Mesodermal cell (in vitro differentiated cells): ENCODE measurements around the gene E2F2.

ENCODE experiments used
- H3K27ac ChIP-seq: 2 replicates; pipeline ENCODE4 v1.7.0; 2013; ENCODE audit warnings: mild to moderate bottlenecking, low read depth, low read length, moderate library complexity; ENCODE audit not compliant: severe bottlenecking
- H3K36me3 ChIP-seq: 2 replicates; pipeline ENCODE4 v1.7.1; 2013; ENCODE audit warnings: mild to moderate bottlenecking, low read length, moderate library complexity; ENCODE audit not compliant: control insufficient read depth, insufficient read depth
- H3K4me1 ChIP-seq: one replicate; pipeline ENCODE4 v1.7.1; 2013; ENCODE audit warnings: mild to moderate bottlenecking, low read length; ENCODE audit not compliant: insufficient read depth, control insufficient read depth, poor library complexity, severe bottlenecking
- H3K4me3 ChIP-seq: 2 replicates; pipeline ENCODE4 v1.7.0; 2013; ENCODE audit warnings: low read length, control low read depth, mild to moderate bottlenecking; ENCODE audit not compliant: insufficient read depth, poor library complexity, severe bottlenecking; ENCODE audit errors: extremely low read depth
- H3K9me3 ChIP-seq: 2 replicates; pipeline ENCODE4 v1.7.1; 2013; ENCODE audit warnings: mild to moderate bottlenecking, low read length, moderate library complexity; ENCODE audit not compliant: control insufficient read depth
- WGBS, 2 experiments: methylation state at CpG; one replicate each; pipeline ENCODE4 v1.1.5; 2013; ENCODE audit warnings: missing lambda C conversion rate in 2 of 2; ENCODE audit not compliant: insufficient coverage in 2 of 2; 5-methylcytosine and 5-hydroxymethylcytosine counted together

E2F2 gene

DNA sequence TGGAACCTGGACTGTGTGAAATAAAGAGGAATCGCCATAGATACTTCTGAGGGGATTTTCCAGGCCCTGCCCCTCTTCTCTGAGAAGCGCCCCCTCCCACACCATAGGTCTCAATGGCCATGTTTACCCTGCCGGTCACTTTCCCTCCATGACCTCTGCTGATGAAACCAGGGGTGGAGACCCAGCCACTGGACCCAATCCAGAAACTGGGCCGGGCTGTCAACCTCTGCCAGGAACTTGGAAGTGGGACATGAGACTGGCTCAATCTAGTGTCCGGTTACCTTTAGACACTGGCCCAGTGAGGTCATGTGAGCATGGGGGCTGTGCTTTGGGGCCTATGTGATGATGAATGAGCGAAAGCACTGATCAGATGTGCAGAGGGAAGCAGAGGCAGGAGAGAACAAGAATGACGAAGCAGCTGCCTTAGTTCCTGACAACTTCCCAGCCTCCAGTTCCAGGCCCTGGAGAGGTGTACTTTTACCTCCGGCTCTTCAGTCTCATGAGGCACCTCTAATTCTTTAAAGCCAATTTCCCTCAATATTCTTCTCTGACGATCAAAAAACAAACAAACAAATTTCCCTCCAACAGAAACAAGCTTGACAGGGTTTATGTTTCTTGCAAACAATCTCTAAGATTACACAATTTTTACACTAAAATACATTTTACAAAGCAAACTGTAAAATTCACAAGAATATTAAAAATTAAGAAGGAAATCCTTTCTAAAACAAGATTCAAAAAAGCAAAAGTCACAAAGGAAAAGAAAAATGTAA is 52.0 kb downstream of the E2F2 start:
- no peak overlapping the region for H3K4me3 ChIP-seq
- no peak overlapping the region for H3K27ac ChIP-seq
- no peaks in the 10 kb centered on the region for H3K9me3 ChIP-seq
- 89% methylated on average over 9 of the region's 9 CpGs for WGBS, 2 experiments
- peaks cover 24% of the 10 kb centered on the region for H3K36me3 ChIP-seq
- peaks cover 7% of the 10 kb centered on the region for H3K4me1 ChIP-seq

DNA sequence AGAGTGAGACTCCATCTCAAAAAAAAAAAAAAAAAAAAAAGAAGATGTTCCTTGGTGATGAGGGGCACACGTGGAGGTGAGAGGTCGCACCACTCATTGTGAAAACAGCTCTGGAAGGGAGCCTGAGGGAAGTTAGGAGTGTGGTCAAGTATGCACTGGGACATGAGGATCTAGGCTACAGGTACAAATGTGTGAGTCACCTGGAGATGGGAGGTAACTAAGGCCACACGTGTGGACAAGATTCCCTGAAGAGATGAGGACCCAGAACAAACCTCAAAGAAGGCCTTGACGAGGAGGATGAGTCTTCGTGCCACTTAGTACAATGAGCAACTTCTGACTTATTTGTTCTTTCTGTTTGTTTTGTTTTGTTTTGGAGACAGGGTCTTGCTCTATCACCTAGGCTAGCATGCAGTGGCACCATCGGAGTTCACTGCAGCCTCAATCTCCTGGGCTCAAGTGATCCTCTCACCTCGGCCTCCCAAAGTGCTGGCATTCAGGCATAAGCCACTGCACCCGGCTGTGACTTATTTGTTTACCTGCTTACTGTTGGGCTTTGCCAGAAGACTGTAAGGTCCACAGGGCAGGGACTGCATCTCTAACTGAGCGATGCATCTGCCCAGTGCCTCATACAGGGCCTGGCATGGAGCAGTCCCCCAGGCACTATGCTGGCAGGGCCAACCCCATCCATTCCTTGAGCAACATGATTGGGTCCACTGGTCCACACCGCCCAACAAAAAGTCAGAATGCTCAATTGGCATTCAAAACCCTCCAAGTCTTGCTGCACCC is 53.5 kb downstream of the E2F2 start:
- WGBS, 2 experiments: 90 to 98% methylated on average over 10 of the region's 10 CpGs
- Histone ChIP-seq H3K4me1 (peaks cover 7% of the 10 kb centered on the region), H3K27ac (no peak overlapping the region), H3K4me3 (no peak overlapping the region), H3K9me3 (no peaks in the 10 kb centered on the region), H3K36me3 (peaks cover 24% of the 10 kb centered on the region)

DNA sequence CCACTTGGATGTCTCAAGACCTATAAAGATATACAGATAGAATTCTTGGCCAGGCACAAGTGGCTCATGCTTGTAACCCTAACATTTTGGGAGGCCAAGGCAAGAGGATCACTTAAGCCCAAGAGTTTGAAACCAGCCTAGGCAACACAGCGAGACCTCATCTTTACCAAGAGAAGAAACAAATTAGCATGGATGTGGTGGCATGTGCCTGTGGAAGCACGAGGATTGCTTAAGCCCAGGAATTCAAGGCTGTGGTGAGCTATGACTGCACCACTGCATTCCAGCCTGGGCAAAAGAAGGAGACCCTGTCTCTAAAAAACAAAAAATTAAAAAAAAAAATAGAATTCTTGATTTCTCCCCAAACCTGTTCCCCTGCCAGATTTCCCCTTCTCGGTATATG is 55.4 kb downstream of the E2F2 start:
- Histone ChIP-seq H3K27ac (no peak overlapping the region), H3K36me3 (peaks cover 27% of the 10 kb centered on the region), H3K4me3 (no peak overlapping the region), H3K4me1 (peaks cover 7% of the 10 kb centered on the region), H3K9me3 (no peaks in the 10 kb centered on the region)
- WGBS, 2 experiments: 88 to 100% methylated on average over 1 to 3 of the region's 3 CpGs

DNA sequence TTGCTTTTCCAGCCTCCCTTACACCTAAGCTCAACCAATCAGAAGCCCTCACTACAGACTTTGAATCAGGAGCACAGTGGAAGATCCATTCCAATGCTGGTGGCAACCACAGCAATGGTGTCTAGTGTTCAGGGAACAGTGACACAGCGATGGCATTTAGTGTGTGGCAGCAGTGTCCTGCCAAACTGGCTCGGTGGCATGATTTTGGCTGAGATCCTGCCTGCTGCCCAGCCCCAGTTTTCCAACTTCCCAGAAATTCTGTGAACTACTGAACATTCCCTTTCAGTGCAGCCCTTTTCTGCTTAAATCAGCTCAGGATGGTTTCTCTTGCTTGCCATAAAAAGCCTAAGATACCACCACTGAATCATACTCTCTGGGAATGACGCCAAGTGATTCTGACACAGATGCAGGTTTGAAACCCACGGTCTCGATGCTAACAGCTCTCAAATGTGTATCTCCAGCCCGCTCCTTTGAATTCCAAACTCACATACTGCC is 55.9 kb downstream of the E2F2 start:
- 92 to 97% methylated on average over 5 to 6 of the region's 6 CpGs for WGBS, 2 experiments
- Histone ChIP-seq H3K4me1 (peaks cover 8% of the 10 kb centered on the region), H3K36me3 (peaks cover 27% of the 10 kb centered on the region), H3K27ac (no peak overlapping the region), H3K9me3 (no peaks in the 10 kb centered on the region), H3K4me3 (no peak overlapping the region)

DNA sequence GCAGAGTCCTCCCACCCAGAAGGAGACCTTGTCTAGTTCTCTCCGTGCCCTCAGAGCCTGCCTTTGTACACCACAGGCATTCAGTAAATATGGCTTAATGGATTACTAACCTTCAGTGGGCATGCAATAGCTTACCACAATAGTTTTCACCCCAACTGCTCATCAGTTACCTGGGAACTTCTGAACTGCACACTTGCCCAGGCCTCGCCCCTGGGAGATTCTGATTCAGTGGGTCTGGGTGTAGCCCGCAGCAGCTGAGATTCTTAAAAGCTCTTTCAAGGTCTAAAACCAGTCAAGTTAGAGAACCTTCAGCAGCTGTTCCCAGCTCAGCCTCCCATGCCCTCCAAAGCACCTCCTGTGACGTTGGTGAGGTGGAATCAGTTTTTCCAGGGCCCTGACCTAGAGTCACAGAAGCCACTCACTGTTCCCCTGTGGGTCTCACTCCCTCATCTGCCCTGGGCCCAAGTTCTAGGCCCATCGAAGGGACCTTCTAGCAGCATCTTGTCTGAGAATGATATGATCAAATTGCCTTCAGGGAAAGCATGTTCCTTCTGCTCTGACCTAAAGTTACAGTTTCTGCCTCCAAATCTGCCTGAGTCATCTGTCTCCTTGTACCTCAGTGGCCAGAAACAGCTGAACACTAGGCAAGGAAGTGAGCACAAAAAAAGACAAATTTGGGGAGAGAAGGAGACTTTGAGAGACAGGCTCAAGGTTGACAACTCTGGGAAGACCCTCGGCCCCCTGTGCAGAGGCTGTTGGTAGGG is 57.8 kb downstream of the E2F2 start:
- no peaks in the 10 kb centered on the region for H3K9me3 ChIP-seq
- no peak overlapping the region for H3K4me3 ChIP-seq
- peaks cover 23% of the 10 kb centered on the region for H3K36me3 ChIP-seq
- 95% methylated on average over 5 to 6 of the region's 6 CpGs for WGBS, 2 experiments
- H3K27ac ChIP-seq: no peak overlapping the region
- peaks cover 8% of the 10 kb centered on the region for H3K4me1 ChIP-seq

DNA sequence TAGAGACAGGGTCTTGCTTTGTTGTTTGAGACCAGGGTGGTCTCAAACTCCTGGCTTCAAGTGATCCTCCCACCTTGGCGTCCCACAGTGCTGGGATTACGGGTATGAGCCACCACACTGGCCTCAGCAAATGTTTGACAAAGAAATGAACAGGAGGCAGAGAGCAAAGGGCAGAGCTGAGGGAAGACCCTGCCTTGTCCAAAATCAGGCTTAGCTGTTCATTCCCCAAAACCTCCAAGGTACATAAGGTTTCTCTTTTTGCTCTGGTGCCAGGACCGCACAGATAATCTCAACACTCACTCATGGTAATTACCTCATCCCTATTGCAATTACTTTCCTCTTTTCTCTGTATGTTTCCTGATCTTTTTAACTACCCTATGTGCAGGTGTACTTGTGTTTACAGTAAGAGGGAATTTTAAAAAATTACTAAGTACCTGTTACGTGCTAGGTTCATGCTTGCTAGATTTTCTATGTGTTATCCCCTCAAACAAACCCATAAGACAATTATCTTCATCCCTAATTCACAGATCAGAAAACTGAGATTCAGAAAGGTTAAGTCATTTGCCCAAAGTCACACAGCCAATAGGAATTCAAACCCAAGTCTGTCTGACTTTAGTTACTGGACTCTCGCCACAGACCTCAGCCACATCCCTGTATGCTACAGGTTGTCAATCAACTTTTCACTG is 58.5 kb downstream of the E2F2 start:
- 83 to 86% methylated on average over 4 of the region's 5 CpGs for WGBS, 2 experiments
- H3K36me3 ChIP-seq: peaks cover 18% of the 10 kb centered on the region
- H3K27ac ChIP-seq: no peak overlapping the region
- H3K4me3 ChIP-seq: no peak overlapping the region
- peaks cover 8% of the 10 kb centered on the region for H3K4me1 ChIP-seq
- H3K9me3 ChIP-seq: no peaks in the 10 kb centered on the region

DNA sequence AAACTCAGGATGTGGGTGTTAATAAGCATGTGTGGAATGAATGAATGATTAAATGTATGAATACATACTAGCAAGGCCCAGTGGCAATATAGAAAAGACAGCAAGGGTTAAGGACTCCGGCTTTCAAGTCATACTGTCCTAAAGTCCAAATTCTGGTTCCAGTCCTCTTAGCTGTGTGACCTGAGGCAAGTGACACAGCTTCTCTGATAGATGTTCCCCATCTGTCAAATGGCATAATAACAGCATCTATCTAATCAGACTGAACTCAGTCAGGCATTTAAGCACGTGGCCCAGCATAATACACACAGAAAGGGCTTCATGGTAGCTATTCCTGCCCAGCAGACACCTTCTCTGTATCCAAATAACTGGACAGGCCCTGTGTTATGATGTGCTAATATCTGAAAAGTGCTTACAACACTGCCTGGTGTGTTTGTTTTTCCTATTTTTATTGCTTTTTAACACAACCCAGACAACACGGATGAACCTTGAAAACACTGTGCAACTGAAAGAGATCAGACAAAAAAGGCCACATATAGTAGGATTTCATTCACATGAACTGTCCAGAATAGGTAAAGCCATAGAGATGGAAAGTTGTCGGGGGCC is 59.5 kb downstream of the E2F2 start:
- H3K4me3 ChIP-seq: no peak overlapping the region
- H3K4me1 ChIP-seq: peaks cover 8% of the 10 kb centered on the region
- no peak overlapping the region for H3K27ac ChIP-seq
- H3K9me3 ChIP-seq: no peaks in the 10 kb centered on the region
- peaks cover 14% of the 10 kb centered on the region for H3K36me3 ChIP-seq
- 90 to 93% methylated on average over 2 to 3 of the region's 4 CpGs for WGBS, 2 experiments

DNA sequence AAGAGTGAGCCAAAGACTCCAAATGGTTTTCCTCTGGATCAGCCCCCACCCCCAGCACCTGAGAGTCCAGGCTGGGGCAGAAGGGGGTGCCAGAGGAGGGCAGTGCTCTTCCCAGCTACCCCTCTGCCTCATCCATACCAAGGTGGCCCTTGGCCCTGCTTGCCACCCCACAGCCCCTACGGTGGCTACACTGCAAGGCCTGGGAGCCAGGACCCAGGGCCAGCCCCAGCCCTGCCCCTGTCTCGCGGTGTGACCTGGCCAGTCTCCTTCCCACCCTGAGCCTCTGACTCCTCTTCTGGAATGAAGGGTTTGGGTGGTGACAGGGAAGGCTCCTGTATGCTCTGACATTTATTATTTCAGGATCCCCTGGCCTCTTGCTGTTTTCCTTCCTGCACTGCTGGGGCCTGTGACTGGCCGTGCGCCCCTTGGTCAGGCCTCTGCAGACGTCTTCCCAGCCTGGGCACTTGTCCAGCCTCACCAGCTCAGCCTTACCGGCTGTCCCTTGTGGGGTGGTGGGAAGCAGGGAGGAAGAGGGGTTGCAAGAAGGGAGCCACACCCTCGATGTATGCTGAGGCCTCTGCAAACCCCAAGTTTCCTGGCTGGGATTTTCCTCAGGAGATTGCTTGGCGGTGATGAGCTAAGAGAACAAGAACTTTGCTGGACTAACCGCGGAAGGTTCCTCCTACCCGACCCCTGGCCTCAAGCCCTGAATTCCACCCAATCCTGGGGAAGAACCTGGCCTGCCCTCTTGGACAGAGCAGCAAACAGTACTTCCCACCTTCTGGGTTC is 60.6 kb downstream of the E2F2 start:
- no peak overlapping the region for H3K4me3 ChIP-seq
- H3K4me1 ChIP-seq: peaks cover 8% of the 10 kb centered on the region
- H3K27ac ChIP-seq: no peak overlapping the region
- H3K9me3 ChIP-seq: no peaks in the 10 kb centered on the region
- 91 to 96% methylated on average over 10 to 11 of the region's 12 CpGs for WGBS, 2 experiments
- H3K36me3 ChIP-seq: peaks cover 13% of the 10 kb centered on the region

DNA sequence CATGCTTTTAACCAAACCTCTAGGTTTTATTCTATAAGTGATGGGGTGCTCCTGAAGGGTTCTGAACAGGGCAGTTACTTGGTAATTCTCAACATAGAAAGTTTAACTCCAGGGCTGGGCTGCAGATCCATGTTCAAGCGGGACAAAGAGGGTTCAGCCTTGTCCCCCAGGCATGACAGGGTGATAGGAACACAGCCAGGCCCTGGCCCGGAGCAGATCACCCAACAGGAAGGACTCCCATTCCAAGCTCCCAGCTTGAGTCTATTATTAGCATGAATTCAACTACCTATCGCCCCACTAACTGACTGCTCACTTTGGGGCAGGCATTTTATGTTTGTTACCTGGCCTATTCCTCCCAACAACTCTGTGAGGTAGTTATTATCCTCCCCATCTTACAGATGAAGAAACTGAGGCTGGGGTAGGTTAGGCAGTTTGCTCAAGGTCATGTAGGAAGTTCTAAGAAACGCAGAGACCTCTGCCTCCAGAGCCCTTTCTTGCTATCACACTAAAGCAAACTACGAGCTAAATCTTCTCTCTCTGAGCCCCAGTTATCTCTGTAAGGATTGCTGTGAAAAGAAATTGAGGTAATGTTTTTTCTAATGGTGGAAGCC is 61.6 kb downstream of the E2F2 start:
- Histone ChIP-seq H3K9me3 (no peaks in the 10 kb centered on the region), H3K36me3 (peaks cover 4% of the 10 kb centered on the region), H3K4me3 (no peak overlapping the region), H3K4me1 (peaks cover 8% of the 10 kb centered on the region), H3K27ac (no peak overlapping the region)
- WGBS, 2 experiments: 36 to 100% methylated on average over 1 to 2 of the region's 5 CpGs
